HepG2 (cell line): ENCODE results near the gene SMARCE1. TPM values are rescaled to one million over a fixed set of nuclear protein-coding genes. Genes with fewer than 3 reads are reported as not detected.

Source experiments
- ATAC-seq: fragments of 200-7000 bp; cut with Tn5 transposase; 3 replicates; pipeline ENCODE4 v1.9.1; 2020; ENCODE audit warnings: mild to moderate bottlenecking, moderate library complexity
- BruUV-seq: library from RNA; stranded (reverse); fragments of 400-500 nt; replicated peaks from 2 replicates; lab custom pipeline; 2021; lab: Mats Ljungman, UMichigan
- CTCF ChIA-PET: fragments of 300-600 bp; formaldehyde crosslinking; extraction: SDS; loops from one replicate; lab custom pipeline; 2021; ENCODE audit warnings: low total read pairs, inconsistent platforms, low intra/inter-chr PET ratio; lab: Yijun Ruan, JAX
- POLR2A ChIA-PET: fragments of 350-600 bp; sonication (Branson Sonifier 250); formaldehyde crosslinking; loops from one replicate; lab custom pipeline; 2020; ENCODE audit warnings: antibody characterized with exemption, inconsistent platforms; lab: Yijun Ruan, JAX
- DNase-seq: peaks from one replicate; pipeline ENCODE4 v3.0.0-alpha.2; 2015; ENCODE audit warnings: low spot score
- FAIRE-seq: peaks from 3 replicates; lab custom pipeline; 2011; peaks lifted over from hg19 to GRCh38; lab: Jason Lieb, UNC
- H2AFZ ChIP-seq: one replicate; pipeline ENCODE4 v1.6.1; 2011; ENCODE audit warnings: low read length, inconsistent platforms
- H3K27ac ChIP-seq: fragments of 300-600 bp; 3 replicates; pipeline ENCODE4 v1.8.0; 2011; ENCODE audit warnings: mixed run types, mild to moderate bottlenecking, mixed read lengths, low read length, inconsistent platforms; ENCODE audit not compliant: insufficient read depth; ENCODE audit errors: extremely low read length
- H3K27me3 ChIP-seq, 2 experiments: fragments of 200-600 bp in 1 of 2; 2 replicates in 1 of 2; 3 replicates in 1 of 2; pipeline versions ENCODE4 v1.6.0 to v1.8.0; 2011; ENCODE audit warnings: low read length in 2 of 2, mild to moderate bottlenecking in 2 of 2, moderate library complexity in 2 of 2, inconsistent platforms in 1 of 2; ENCODE audit not compliant: insufficient read depth in 2 of 2, control insufficient read depth in 1 of 2
- H3K36me3 ChIP-seq, 2 experiments: fragments of 200-600 bp in 1 of 2; replicated peaks in 1 of 2; 2 replicates in 1 of 2; 3 replicates in 1 of 2; pipeline versions ENCODE4 v1.5.1 to v1.8.0; 2011; ENCODE audit warnings: low read length in 2 of 2, inconsistent platforms in 1 of 2; ENCODE audit not compliant: insufficient read depth in 2 of 2, control insufficient read depth in 1 of 2
- H3K4me1 ChIP-seq: 2 replicates; pipeline ENCODE4 v1.5.1; 2012; ENCODE audit warnings: low read length, inconsistent platforms; ENCODE audit not compliant: insufficient read depth
- H3K4me2 ChIP-seq: 2 replicates; pipeline ENCODE4 v1.6.0; 2011; ENCODE audit warnings: low read depth, low read length, inconsistent platforms
- H3K4me3 ChIP-seq, 3 experiments: fragments of 200-600 bp in 1 of 3; sonication (generic), shearing (Covaris generic) in 1 of 3; replicated peaks in 1 of 3; 2 replicates each; pipeline ENCODE4 v1.5.1; 2011 to 2016; ENCODE audit warnings: low read length in 3 of 3, inconsistent platforms in 2 of 3, low read depth in 2 of 3, mild to moderate bottlenecking in 2 of 3, control low read depth in 1 of 3, mixed read lengths in 1 of 3; ENCODE audit not compliant: insufficient read depth in 1 of 3
- H3K79me2 ChIP-seq: one replicate; pipeline ENCODE4 v1.6.1; 2011; ENCODE audit warnings: low read length, inconsistent platforms; ENCODE audit not compliant: insufficient read depth
- H3K9ac ChIP-seq: 2 replicates; pipeline ENCODE4 v1.6.0; 2011; ENCODE audit warnings: mild to moderate bottlenecking, low read depth, low read length, inconsistent platforms; ENCODE audit not compliant: insufficient read depth
- H3K9me3 ChIP-seq: 2 replicates; pipeline ENCODE4 v1.5.1; 2012; ENCODE audit warnings: mild to moderate bottlenecking, low read length
- H4K20me1 ChIP-seq: 2 replicates; pipeline ENCODE4 v1.6.0; 2011; ENCODE audit warnings: inconsistent platforms, mild to moderate bottlenecking, low read length, moderate library complexity; ENCODE audit not compliant: insufficient read depth
- KDM6A ChIP-seq: IDR thresholded peaks from 2 replicates; pipeline ENCODE4 v1.6.1; 2016; ENCODE audit warnings: low read depth
- REPIN1 ChIP-seq: sonication (generic); formaldehyde crosslinking; IDR thresholded peaks from 2 replicates; pipeline ENCODE4 v1.8.0; 2022; ENCODE audit warnings: missing genetic modification reagents, low read depth, mild to moderate bottlenecking, borderline replicate concordance
- ZNF24 ChIP-seq: fragments of 450-650 bp; IDR thresholded peaks from 2 replicates; pipeline ENCODE4 v1.6.1; 2017; ENCODE audit warnings: antibody characterized with exemption, mild to moderate bottlenecking
- WGBS: methylation state at CpG from one replicate; pipeline ENCODE4 v1.1.6; 2017; ENCODE audit warnings: low lambda C conversion rate; 5-methylcytosine and 5-hydroxymethylcytosine counted together
- in situ Hi-C: cut with HindIII; loops from 2 replicates; pipeline ENCODE4 v1.10.0; 2017; ENCODE audit warnings: low pct_unique_long_range_greater_than_20kb; ENCODE audit not compliant: extremely low pct_ligation_motif_present
- intact Hi-C: fragments of 100-400 bp; cut with micrococcal nuclease; formaldehyde crosslinking; loops from one replicate; pipeline ENCODE4 v1.10.0; 2022; ENCODE audit not compliant: unreplicated experiment
- polyA plus RNA-seq, 8 experiments: library from polyadenylated mRNA; depleted of rRNA in 3 of 8; stranded (reverse) in 7 of 8; unstranded in 1 of 8; fragments of >200 nt; fragmentation: Illumina TruSeq in 4 of 8; extraction: Trizol in 4 of 8; gene quantifications; 2 replicates each; pipeline versions ENCODE4 v1.2.1 to v1.2.3, GENCODE V29; 2011 to 2016; ENCODE audit warnings: low read depth in 4 of 8, missing spikeins in 1 of 8, mixed read lengths in 1 of 8; ENCODE audit not compliant: insufficient read depth in 1 of 8
- total RNA-seq, 5 experiments: library from RNA; depleted of rRNA; stranded (reverse); fragments of >200 nt; fragmentation: Illumina TruSeq; extraction: Trizol; gene quantifications; 2 replicates each; pipeline ENCODE4 v1.2.3, GENCODE V29; 2016; ENCODE audit warnings: low read depth in 1 of 5
- TF ChIP-seq, protein P1 (sequence below): sonication (generic); formaldehyde crosslinking; IDR thresholded peaks from 2 replicates; pipeline ENCODE4 v1.5.0; 2020; ENCODE audit warnings: mild to moderate bottlenecking, low read depth, missing genetic modification reagents, borderline replicate concordance

SMARCE1 gene
- total and polyA plus RNA-seq, 2 of the 13 experiments (the other 11 are each of a cell fraction or from before 2014, with no cell fraction given) = 43.5 to 127 TPM

DNA sequence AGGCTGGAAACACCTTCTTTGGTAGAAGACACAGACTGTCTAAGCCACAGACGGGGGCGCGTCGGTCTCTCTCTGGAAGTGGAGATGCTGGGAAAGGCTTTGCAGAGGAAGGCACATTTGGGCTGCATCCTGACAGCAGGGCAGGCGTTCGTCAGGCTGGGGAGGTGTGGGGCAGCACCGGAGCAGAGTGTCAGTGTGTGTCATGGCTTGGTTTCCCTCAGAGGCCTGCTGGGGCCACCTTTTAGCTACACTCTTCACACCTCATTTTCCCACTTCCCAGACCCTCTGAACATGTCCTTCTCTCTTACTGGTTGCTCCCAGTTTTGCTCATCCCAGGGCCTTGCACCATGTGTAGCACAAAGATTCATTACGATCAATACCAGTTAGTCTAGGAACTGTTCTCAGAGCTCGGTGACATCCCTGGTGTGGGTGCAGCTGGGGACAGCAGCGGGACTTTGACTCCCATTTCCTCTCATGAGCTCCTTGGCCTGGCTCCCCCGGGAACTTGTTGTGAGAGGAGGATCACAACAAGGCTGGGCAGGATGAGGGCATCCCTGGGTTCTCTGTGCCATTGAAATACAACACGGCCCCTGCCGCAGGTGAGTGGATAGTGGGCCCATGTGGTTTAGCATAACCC lies 33.1 kb downstream of the SMARCE1 start:
- H2AFZ ChIP-seq = no peak overlapping the region
- H3K27me3 ChIP-seq = peaks cover 1 to 20% of the 10 kb centered on the region in 2 experiments; a peak in 3 of 5 replicates
- peaks cover 47% of the 10 kb centered on the region for H3K4me1 ChIP-seq
- DNase-seq (no peak), ATAC-seq (no peak)
- in situ Hi-C loops (loop anchor here (5.0 kb wide), 2 partner anchors 178 to 1048 kb away; no protein-coding TSS in a partner anchor), intact Hi-C loops (loop anchor here (1.0 to 10.0 kb wide), 4 partner anchors 112 to 1050 kb away; no protein-coding TSS in a partner anchor)
- no peak overlapping the region for H3K4me3 ChIP-seq
- no peak overlapping the region for H3K9ac ChIP-seq
- POLR2A ChIA-PET = interaction anchor here (2.9 kb wide), 1 partner anchor 32 kb away, joined by 10 read pairs; the partner anchor contains the start of gene SMARCE1
- no peaks in the 10 kb centered on the region for H4K20me1 ChIP-seq
- CTCF ChIA-PET = interaction anchor here (1.1 to 3.0 kb wide), 3 partner anchors 174 to 1048 kb away, joined by 3 to 44 read pairs (median 8); no protein-coding TSS in a partner anchor
- no TSS peak for BruUV-seq
- 61% methylated on average over 13 of the region's 13 CpGs for WGBS
- H3K36me3 ChIP-seq = no peaks in the 10 kb centered on the region
- TF ChIP-seq KDM6A (no peak), REPIN1 (CRISPR knock-in tag) (0 out of 2 replicates have a peak, but pooled peaks have one; percentile 6)
- TF ChIP-seq, all 625 proteins: peak for 1
- FAIRE-seq = no peak
- Histone ChIP-seq H3K79me2 (no peaks in the 10 kb centered on the region), H3K4me2 (no peak overlapping the region), H3K27ac (no peak overlapping the region), H3K9me3 (no peaks in the 10 kb centered on the region)

DNA sequence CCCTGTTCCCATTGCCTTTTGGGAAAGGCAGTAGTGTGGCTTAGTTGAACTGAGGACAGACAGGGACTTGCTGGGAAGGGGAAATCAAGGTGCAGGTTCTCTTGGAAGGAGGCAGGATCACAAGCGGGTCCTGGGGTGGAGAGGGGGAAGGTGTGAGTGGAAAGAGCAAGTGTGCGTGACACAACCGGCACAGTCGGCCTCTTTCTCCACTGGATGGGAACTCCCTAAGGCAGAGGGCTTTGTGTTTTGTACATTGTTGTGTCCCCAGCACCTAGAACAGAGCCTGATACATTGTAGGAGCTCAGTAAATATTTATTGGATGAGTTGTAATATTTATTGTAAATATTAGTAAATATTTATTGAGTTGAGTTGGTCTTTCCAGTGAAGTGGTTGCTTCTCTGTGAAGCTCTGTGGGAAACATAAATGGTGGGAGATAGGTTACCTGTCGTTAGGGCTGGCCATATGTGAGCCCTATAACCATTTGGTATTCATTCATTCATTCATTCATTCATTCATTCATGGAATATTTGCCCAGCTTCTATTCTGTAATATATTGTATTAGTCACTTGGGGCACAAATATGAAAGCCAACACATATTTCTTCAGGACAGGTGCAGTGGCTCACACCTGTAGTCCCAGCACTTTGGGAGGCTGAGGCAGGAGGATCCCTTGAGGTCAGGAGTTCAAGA lies 34.0 kb downstream of the SMARCE1 start:
- Histone ChIP-seq H3K36me3 (no peaks in the 10 kb centered on the region), H2AFZ (no peak overlapping the region), H3K79me2 (no peaks in the 10 kb centered on the region), H3K9ac (no peak overlapping the region), H3K9me3 (no peaks in the 10 kb centered on the region), H3K4me1 (peaks cover 38% of the 10 kb centered on the region), H3K4me3 (no peak overlapping the region), H3K27me3 (peaks cover 1 to 20% of the 10 kb centered on the region in 2 experiments; a peak in 3 of 5 replicates), H4K20me1 (no peaks in the 10 kb centered on the region), H3K27ac (no peak overlapping the region), H3K4me2 (no peak overlapping the region)
- BruUV-seq = no TSS peak
- intact Hi-C loops = loop anchor here (2.0 to 10.0 kb wide), 2 partner anchors 113 to 1051 kb away; no protein-coding TSS in a partner anchor
- no peak for DNase-seq
- FAIRE-seq = no peak
- in situ Hi-C loops = no loop called here
- ATAC-seq = no peak
- CTCF ChIA-PET = no interaction called here
- WGBS = 57% methylated on average over 5 of the region's 5 CpGs
- POLR2A ChIA-PET = no interaction called here
- TF ChIP-seq ZNF24 = peak; percentile 31; the same call in 1 of the 2 replicates
- TF ChIP-seq, protein P1, sequence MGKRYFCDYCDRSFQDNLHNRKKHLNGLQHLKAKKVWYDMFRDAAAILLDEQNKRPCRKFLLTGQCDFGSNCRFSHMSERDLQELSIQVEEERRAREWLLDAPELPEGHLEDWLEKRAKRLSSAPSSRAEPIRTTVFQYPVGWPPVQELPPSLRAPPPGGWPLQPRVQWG = no peak
